Measurements from ENCODE around the gene PSRC1. TPM values are rescaled to one million over a fixed set of nuclear protein-coding genes. Genes with fewer than 3 reads are reported as not detected.

Gene PSRC1
- total RNA-seq, 6 experiments from 2014 or later = 0.70 to 3.4 (median 1.5) TPM

DNA sequence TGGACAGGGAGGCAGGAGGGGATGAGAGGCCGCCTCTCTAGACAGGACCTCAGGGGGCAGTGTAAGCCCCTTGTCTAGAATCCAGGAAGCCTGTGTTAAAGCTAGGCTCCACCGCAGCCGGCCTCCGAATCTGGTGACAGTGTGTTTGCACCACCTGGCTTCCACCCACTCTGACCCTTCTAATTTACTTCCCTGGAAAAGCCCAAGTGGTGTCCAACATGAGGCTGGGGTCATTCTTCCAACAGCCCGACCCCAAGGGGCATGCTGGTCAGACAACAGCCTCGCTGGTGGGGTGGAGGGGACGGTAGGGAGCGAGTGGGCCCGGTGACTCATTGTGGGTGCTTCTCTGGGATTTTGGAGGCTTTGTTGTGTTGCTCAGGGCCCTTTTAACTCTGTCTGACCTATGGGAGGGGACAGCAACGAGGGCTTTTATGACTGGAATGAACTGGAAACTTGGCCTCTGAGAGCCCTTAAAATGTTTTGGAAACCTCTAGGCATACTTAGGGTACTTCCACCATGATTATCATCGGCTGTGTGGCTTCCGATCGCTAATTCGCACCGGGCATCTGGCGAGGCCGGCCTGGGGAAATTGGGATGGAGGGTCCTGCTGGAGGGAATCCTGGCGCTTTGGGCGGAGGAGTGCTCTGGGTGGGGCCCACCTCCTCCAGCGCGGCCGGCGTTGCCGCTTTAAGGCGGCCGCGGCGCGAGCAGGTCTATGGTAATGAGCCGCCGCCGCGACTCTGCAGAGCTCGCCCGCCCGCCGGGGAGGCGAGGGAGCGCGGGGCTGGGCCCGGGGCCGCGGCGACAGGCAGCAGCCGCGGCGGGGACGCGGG is 33.9 kb downstream of the PSRC1 start, which contains the start of gene CELSR2:
Gene CELSR2, plus strand, starts transcription at position 743 of the 833 bp plus-strand sequence. CDS start 541 bp downstream, outside the sequence.
- intact Hi-C loops (cut with DNase I) = no loop called here
- peak within 1 kb of the TSS; percentile 44 to 68 (median 48) for H3K4me3 ChIP-seq
- H3K9me3 ChIP-seq = no peaks in the 10 kb centered on the region
- DNase-seq (peak; percentile 42 to 69 (median 66)), ATAC-seq (peak; percentile 77 to 93 (median 86))
- H3K4me1 ChIP-seq = peaks cover 0 to 5% (median 0%) of the 10 kb centered on the region in 4 donors
- no peaks in the 10 kb centered on the region for H3K27me3 ChIP-seq
- WGBS (ENCODE audit: insufficient coverage, low coverage, low lambda C conversion rate, missing lambda C conversion rate) = 0% methylated on average over 3 of the region's 49 CpGs
- TF ChIP-seq, protein P1, sequence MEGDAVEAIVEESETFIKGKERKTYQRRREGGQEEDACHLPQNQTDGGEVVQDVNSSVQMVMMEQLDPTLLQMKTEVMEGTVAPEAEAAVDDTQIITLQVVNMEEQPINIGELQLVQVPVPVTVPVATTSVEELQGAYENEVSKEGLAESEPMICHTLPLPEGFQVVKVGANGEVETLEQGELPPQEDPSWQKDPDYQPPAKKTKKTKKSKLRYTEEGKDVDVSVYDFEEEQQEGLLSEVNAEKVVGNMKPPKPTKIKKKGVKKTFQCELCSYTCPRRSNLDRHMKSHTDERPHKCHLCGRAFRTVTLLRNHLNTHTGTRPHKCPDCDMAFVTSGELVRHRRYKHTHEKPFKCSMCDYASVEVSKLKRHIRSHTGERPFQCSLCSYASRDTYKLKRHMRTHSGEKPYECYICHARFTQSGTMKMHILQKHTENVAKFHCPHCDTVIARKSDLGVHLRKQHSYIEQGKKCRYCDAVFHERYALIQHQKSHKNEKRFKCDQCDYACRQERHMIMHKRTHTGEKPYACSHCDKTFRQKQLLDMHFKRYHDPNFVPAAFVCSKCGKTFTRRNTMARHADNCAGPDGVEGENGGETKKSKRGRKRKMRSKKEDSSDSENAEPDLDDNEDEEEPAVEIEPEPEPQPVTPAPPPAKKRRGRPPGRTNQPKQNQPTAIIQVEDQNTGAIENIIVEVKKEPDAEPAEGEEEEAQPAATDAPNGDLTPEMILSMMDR (IDR thresholded peaks at IDR 0.05) = no peak
- no peaks in the 10 kb centered on the region for H3K36me3 ChIP-seq
- H3K27ac ChIP-seq = no peak within 1 kb of the TSS

DNA sequence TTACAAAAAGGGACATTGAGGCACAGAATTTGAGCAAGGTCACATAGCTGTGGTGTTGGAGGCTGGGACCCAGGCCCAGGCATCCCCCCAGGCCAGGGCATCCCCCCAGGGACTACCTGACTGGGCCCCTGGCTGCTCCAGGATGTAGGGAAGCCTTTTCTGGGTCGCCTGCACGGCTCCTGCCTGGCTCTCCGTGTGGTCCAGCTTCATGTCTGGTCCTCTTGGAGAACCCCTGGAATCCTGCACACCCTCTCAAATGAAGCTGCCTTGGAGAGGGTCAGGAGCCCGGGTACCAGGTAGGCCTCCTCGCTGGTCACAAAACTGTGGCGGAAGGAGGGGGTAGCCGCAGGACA is 34.5 kb downstream of the PSRC1 start:
- H3K4me1 ChIP-seq = peaks cover 0 to 5% (median 0%) of the 10 kb centered on the region in 4 donors
- no peak overlapping the region for H3K4me3 ChIP-seq
- H3K27me3 ChIP-seq = no peaks in the 10 kb centered on the region
- H3K9me3 ChIP-seq = no peaks in the 10 kb centered on the region
- no peak for ATAC-seq
- peak in 2 of 3 donors; percentile 27 to 35 for DNase-seq
- intact Hi-C loops (cut with DNase I) = no loop called here
- H3K36me3 ChIP-seq = no peaks in the 10 kb centered on the region
- TF ChIP-seq, protein P1 (IDR thresholded peaks at IDR 0.05) = no peak
- no peak for TF ChIP-seq POLR2A (IDR thresholded peaks at IDR 0.05)
- no CpG with 5 or more reads among the region's 7 CpGs for WGBS (ENCODE audit: insufficient coverage, low coverage, low lambda C conversion rate, missing lambda C conversion rate)
- no peak overlapping the region for H3K27ac ChIP-seq

DNA sequence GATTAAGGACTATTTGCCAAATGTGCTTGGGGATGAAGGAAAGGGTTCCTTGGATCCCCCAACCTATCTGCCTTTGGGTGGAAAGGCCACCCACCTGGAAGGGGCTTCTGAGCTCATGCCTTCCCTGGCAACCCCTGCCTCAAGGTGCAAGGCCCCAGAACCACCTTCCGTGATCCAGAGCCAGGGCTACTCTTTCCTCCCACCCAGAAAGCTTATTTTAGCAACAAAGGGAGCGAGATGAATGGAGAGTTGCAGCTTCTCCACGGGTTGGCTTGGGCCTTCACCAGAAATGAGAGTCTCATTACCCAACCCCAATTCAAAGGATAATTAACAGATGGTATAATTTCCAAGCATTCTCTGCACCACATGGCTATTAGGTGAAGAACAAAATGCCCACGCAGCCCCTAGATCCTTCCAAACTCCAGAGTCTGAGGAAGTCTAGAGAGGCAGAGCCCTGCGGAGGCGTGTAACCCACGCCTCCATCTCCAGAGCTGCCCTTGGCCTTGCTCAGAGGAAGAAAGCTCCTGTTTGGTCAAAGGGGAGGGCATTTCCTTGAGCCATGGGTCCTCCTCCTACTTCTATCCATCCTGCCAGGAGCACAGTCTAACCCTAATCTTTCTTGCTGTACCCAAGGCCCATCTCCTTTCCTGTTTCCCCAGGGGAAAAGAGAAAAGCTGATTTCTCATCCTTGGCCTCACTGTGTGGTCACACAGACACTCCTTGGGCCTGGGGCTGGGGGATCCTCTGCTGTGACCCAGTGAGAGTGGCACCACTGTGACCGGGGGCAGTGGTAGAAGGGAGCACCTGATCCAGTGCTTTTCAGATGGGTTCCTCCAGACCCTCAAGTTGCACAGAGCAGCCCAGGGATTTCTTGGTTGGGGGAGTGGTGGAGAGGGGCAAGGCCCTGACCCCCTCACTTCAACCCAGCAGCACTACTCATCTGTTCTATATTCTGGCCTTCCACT is 35.3 kb downstream of the PSRC1 start:
- Histone ChIP-seq H3K36me3 (no peaks in the 10 kb centered on the region), H3K4me3 (no peak overlapping the region), H3K9me3 (no peaks in the 10 kb centered on the region), H3K27ac (no peak overlapping the region), H3K4me1 (peaks cover 0 to 5% (median 0%) of the 10 kb centered on the region in 4 donors), H3K27me3 (no peaks in the 10 kb centered on the region)
- 100% methylated on average over 1 of the region's 8 CpGs for WGBS (ENCODE audit: insufficient coverage, low coverage, low lambda C conversion rate, missing lambda C conversion rate)
- DNase-seq (peak in 1 of 3 donors; percentile 20), ATAC-seq (no peak)
- TF ChIP-seq POLR2A (IDR thresholded peaks at IDR 0.05) = no peak
- TF ChIP-seq, protein P1 (IDR thresholded peaks at IDR 0.05) = no peak
- intact Hi-C loops (cut with DNase I) = no loop called here

DNA sequence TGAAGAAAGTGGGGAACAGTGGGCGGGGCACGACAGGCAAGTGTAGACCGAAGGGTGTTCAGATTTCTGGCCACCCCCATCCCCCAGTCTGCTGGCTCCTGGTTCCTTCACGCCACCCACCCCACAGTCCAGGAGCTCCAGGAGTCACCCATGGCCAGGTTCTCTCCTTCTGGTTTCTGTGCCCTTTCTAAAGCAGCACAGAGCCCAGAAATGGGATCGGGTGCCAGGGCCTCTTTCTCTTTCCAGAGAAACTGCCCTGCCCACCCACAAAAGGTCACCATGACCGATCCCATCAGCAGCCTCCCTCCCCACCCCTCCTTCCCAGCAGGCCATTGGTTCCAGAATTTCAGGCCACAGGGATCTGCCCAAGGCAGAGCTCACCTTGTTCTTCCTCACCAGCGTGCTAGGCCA is 36.8 kb downstream of the PSRC1 start:
- H3K27ac ChIP-seq = no peak overlapping the region
- H3K4me1 ChIP-seq = peaks cover 0 to 8% (median 0%) of the 10 kb centered on the region in 4 donors
- intact Hi-C loops (cut with DNase I) = no loop called here
- no peaks in the 10 kb centered on the region for H3K9me3 ChIP-seq
- WGBS (ENCODE audit: insufficient coverage, low coverage, low lambda C conversion rate, missing lambda C conversion rate) = 83% methylated on average over 3 of the region's 7 CpGs
- no peaks in the 10 kb centered on the region for H3K27me3 ChIP-seq
- no peaks in the 10 kb centered on the region for H3K36me3 ChIP-seq
- peak in 2 of 3 donors; percentile 33 to 35 for DNase-seq
- TF ChIP-seq, protein P1 (IDR thresholded peaks at IDR 0.05) = no peak
- TF ChIP-seq POLR2A (IDR thresholded peaks at IDR 0.05) = no peak
- no peak overlapping the region for H3K4me3 ChIP-seq
- ATAC-seq = no peak

Measured in right lobe of liver (tissue), 6 donors.